Stimulated activated CD8-positive, alpha-beta memory T cell treated with anti-CD3 and anti-CD28 coated beads, Interleukin-12 subunit alpha, Interleukin-12 subunit beta, amount 100 ng/mL, for 24 hours (primary cell): ENCODE data around the gene AMMECR1L.
"Not testable (repeated sequence)": the region's sequence is repeated elsewhere in the genome, so short reads cannot be mapped to it uniquely, and the experiment has no call there.

ENCODE experiments used
- DNase-seq: peaks from one replicate; pipeline ENCODE4 v3.0.0-alpha.2; 2020; ENCODE audit errors: extremely low read depth

AMMECR1L gene

DNA sequence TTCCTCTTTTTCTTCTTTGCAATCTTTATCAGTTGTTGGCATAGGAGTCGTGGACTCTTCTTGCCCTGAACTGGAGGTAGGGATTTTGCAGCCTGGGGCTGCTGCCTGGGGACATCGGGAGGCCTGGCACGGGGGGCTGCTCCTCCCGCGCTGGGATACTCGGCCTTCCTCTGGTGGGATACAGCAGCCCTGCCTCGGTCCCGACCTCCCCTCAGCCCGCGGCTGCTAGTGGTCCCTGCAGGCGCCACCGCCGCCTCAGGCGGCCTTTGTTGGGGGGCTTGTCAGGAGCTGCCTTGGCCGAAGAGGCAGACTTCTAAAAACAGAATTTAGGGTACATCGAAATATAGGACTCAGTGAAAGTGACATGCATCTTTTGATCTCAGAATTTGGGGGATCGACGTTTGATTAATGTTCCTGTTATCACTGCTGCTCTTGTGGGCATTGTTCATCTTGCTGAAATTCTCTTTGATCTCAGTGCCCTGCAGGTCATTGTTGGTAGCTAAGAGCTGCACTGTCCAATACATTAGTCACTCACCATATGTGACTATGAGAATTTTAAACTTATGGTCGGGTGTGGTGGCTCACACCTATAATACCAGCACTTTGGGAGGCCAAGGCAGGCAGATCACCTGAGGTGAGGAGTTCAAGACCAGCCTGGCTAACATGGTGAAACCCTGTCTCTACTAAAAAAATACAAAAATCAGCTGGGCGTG, 44.1 kb downstream of the AMMECR1L start:
- DNase-seq, result no peak

- DNase-seq, result no peak
Observed at GRCh38 chr2:127840893-127841292, 44.9 kb downstream of the AMMECR1L start.

DNA sequence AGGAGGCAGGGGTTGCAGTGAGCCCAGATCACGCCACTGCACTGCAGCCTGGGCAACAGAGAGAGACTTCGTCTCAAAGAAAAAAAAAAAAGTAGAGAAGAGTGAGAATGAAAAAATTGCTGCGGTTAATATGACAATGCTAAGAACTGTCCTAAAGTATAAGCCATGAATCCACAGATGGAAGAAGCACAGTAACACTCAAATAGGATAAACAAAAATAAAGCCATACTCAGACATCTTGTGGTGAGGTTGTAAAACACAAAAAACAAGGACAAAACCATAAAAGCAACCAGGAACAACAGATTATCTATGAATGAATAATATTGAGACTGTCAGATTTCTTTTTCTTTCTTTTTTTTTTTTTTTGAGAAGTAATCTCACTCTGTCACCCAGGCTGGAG, 50.8 kb downstream of the AMMECR1L start:
- no peak for DNase-seq

DNA sequence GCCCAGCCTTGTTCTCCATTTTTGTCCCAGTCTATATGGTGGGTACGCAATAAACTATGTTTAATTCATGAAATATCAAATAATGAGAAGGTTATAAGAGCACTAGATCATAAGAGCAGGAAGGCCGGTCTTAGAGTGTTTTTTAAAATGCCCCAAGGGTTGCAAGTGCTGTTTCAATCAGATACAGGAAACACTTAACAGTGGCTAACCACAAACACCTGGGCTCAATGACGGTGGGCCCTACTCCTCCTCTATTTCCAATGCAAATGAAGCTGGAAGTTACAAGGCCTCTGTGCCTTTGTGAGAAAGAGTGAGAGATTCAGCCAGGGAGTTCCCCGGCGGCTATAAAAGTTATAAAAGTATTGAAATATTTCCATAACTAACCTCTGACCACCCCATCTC, 55.9 kb downstream of the AMMECR1L start:
- peak; percentile 28 for DNase-seq

DNA sequence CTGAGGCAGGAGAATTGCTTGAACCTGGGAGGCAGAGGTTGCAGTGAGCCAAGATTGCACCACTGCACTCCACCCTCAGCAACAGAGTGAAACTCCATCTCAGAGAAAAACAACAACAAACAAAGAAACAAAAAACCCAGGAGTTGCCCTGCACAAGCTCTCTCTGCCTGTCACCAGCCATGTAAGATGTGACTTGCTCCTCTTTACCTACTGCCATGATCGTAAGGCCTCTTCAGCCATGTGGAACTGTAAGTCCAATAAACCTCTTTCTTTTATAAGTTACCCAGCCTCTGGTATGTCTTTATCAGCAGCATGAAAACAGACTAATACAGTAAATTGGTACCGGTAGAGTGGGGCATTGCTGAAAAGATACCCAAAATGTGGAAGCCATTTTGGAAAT, 59.0 kb downstream of the AMMECR1L start:
- not testable (repeated sequence) for DNase-seq

GRCh38 chr2:127826047-127826446, 59.7 kb downstream of the AMMECR1L start:
- DNase-seq, result no peak

DNA sequence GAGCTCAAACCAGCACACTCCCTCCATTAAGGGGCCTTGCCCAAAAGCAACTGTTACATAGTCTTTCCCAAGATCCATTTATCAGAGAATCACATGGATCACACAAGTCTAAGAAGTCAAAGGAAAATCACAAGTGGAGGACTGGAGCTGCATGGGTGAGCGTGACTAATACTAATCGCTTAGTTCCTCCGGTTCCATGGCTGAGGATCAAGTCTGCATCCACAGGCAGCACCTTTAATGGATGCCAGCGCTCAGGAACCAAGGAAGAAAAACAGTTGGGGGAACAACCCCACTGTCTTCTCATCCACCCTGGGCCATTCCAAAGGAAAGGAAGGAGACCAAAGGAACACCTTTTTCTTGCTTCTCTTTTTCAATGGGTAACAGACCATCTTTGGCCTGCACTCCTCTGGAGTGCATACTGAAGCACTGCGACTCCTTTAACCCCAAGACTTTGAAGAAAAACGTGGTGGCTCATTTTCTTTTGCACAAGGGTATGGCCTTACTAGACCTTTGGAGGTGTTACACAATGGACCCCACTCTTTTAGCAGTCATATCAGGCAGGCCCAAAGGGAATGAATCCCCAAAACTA, 65.6 kb downstream of the AMMECR1L start:
- DNase-seq, result no peak

- DNase-seq, result no peak
Observed at GRCh38 chr2:127818794-127819425, 66.8 kb downstream of the AMMECR1L start.

DNA sequence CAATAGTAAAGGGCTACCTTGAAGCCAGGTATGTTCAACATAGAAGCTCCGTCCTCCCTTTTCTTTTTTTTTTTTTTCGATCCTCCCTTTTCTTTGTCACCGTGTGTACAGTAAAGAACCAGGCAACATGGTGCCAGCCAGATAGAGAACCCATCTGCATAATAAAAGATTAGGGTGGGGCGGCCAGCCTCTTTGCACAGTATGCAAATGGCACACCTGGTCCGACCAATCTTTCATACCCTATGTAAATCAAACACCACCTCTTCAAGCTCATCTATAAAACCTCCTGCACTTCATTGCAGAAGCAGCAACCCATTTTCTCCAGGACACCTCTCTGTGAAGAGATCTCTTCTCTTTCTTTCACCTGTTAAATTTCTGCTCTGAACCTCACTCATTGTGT, 67.5 kb downstream of the AMMECR1L start:
- no peak for DNase-seq

DNA sequence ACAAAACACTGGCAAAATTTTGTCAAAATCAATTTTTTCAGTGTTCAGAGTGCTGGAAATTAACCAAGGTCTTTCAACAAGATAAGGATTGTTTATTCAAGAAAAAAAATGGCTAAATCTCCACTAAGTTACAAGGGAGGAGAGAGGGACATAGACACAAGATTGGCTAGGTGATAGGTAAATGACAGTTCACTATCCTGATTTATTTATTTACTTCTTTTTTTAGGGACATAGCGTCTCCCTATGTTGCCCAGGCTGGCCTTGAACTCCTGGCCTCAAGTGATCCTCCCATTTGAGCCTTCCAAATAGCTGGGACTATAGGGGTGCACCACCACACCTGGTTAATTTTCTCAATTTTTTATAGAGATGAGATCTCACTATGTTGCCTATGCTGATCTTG, 71.1 kb downstream of the AMMECR1L start:
- no peak for DNase-seq

DNA sequence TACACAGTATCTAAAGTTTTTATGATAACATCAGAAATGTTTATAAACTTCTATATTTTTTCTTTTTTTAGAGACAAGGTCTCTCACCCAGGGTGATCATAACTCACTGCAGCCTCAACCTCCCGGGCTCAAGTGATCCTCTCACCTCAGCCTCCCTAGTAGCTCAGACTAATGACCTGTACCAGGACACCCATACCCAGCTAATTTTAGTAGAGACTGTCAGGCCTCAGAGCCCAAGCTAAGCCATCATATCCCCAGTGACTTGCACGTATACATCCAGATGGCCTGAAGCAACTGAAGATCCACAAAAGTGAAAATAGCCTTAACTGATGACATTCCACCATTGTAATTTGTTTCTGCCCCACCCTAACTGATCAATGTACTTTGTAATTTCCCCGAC, 73.3 kb downstream of the AMMECR1L start:
- DNase-seq, result not testable (repeated sequence)
